ENCODE results near the gene REV3L.

The REV3L gene

GRCh38 chr6:111418971-111419693 lies 63.9 kb downstream of the REV3L start:
- no peak for DNase-seq (ENCODE audit: low read depth)

- DNase-seq (ENCODE audit: low read depth): no peak
Observed at GRCh38 chr6:111417946-111418345, 65.1 kb downstream of the REV3L start.

GRCh38 chr6:111417181-111417585 lies 65.8 kb downstream of the REV3L start:
- DNase-seq (ENCODE audit: low read depth): no peak

GRCh38 chr6:111416529-111416928 lies 66.5 kb downstream of the REV3L start:
- no peak for DNase-seq (ENCODE audit: low read depth)

- no peak for DNase-seq (ENCODE audit: low read depth)
Observed at GRCh38 chr6:111414373-111414772, 68.6 kb downstream of the REV3L start.

- no peak for DNase-seq (ENCODE audit: low read depth)
Observed at GRCh38 chr6:111411978-111412566, 70.9 kb downstream of the REV3L start.

GRCh38 chr6:111411046-111411445 lies 72.0 kb downstream of the REV3L start:
- DNase-seq (ENCODE audit: low read depth): no peak

GRCh38 chr6:111410371-111410770 lies 72.6 kb downstream of the REV3L start:
- no peak for DNase-seq (ENCODE audit: low read depth)

GRCh38 chr6:111409430-111409829 lies 73.6 kb downstream of the REV3L start:
- no peak for DNase-seq (ENCODE audit: low read depth)

- DNase-seq (ENCODE audit: low read depth): no peak
Observed at GRCh38 chr6:111407686-111408085, 75.3 kb downstream of the REV3L start.

GRCh38 chr6:111406200-111406721 lies 76.8 kb downstream of the REV3L start:
- no peak for DNase-seq (ENCODE audit: low read depth)

- DNase-seq (ENCODE audit: low read depth): no peak
Observed at GRCh38 chr6:111403388-111403787, 79.6 kb downstream of the REV3L start.

- DNase-seq (ENCODE audit: low read depth): no peak
Observed at GRCh38 chr6:111399626-111400025, 83.4 kb downstream of the REV3L start.

GRCh38 chr6:111388681-111389080 lies 94.3 kb downstream of the REV3L start:
- DNase-seq (ENCODE audit: low read depth): no peak

- no peak for DNase-seq (ENCODE audit: low read depth)
Observed at GRCh38 chr6:111382476-111383294, 100.3 kb downstream of the REV3L start.

- no peak for DNase-seq (ENCODE audit: low read depth)
Observed at GRCh38 chr6:111381728-111382127, 101.3 kb downstream of the REV3L start.

GRCh38 chr6:111381123-111381522 lies 101.9 kb downstream of the REV3L start:
- no peak for DNase-seq (ENCODE audit: low read depth)

- no peak for DNase-seq (ENCODE audit: low read depth)
Observed at GRCh38 chr6:111379831-111380230, 103.2 kb downstream of the REV3L start.

GRCh38 chr6:111379302-111379701 lies 103.7 kb downstream of the REV3L start:
- no peak for DNase-seq (ENCODE audit: low read depth)

- no peak for DNase-seq (ENCODE audit: low read depth)
Observed at GRCh38 chr6:111377558-111378120, 105.4 kb downstream of the REV3L start.

- DNase-seq (ENCODE audit: low read depth): no peak
Observed at GRCh38 chr6:111367393-111368088, 115.5 kb downstream of the REV3L start.

GRCh38 chr6:111361648-111362047 lies 121.4 kb downstream of the REV3L start:
- DNase-seq (ENCODE audit: low read depth): no peak

Data from HS-5 (cell line).